ENCODE results near the gene TRAFD1. TPM values are rescaled to one million over a fixed set of nuclear protein-coding genes. Genes with fewer than 3 reads are reported as not detected.
A peak's percentile ranks its signal among the peaks of the same experiment; 100 is the strongest.

The TRAFD1 gene
- total RNA-seq, 1 donor from 2014 or later, result 9.3 TPM

DNA sequence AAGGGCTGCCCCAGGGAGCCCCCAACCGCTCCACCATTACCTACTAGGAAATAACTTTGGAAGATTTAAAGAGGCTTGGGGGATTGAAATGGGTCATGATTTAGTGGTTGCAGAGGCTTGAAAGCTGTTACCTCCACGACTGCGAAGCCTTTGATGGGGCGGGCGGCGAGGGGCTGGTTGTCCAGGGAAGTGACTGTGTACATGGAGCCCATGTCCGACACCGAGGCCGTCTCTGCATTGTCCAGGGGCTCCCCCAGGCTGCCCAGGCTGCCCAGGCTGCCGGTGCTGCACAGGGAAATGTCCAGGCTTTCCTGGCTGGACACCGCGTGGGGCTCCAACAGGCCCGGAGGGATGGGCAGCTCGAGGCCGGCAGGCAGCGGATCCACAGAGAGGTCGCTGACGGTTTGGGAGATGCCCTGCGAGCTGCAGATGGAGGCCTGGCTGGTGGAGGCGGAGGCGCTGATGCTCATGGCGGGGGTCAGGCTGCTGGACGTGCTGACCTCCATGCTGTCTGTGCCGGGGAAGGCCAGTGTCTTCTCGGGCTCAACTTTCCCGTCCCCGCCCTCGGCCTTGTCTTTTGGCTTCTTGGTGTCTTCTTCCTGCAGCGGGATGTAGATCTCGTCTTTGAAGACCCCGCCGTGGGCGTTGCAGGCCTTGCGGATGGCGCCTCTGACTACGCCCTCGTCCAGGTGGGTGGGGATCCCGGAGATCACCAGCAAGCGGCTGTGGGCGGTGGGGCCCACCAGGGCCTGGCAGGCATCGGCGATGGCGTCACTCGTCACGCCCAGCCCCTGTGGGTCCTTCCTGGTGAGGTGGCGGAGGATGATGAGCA lies 58.9 kb downstream of the TRAFD1 start:
- no peaks in the 10 kb centered on the region for H3K27me3 ChIP-seq
- H3K4me1 ChIP-seq, result no peaks in the 10 kb centered on the region
- intact Hi-C loops (cut with DNase I), result no loop called here
- H3K4me3 ChIP-seq, result no peak overlapping the region
- TF ChIP-seq, protein P1, sequence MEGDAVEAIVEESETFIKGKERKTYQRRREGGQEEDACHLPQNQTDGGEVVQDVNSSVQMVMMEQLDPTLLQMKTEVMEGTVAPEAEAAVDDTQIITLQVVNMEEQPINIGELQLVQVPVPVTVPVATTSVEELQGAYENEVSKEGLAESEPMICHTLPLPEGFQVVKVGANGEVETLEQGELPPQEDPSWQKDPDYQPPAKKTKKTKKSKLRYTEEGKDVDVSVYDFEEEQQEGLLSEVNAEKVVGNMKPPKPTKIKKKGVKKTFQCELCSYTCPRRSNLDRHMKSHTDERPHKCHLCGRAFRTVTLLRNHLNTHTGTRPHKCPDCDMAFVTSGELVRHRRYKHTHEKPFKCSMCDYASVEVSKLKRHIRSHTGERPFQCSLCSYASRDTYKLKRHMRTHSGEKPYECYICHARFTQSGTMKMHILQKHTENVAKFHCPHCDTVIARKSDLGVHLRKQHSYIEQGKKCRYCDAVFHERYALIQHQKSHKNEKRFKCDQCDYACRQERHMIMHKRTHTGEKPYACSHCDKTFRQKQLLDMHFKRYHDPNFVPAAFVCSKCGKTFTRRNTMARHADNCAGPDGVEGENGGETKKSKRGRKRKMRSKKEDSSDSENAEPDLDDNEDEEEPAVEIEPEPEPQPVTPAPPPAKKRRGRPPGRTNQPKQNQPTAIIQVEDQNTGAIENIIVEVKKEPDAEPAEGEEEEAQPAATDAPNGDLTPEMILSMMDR (IDR thresholded peaks at IDR 0.05), result no peak
- DNase-seq (ENCODE audit: low spot score in 2 of 2), result no peak
- peak overlapping the region in 1 of 2 donors; percentile 21 for H3K27ac ChIP-seq
- no peaks in the 10 kb centered on the region for H3K9me3 ChIP-seq
- peaks cover 52 to 56% of the 10 kb centered on the region in 2 donors for H3K36me3 ChIP-seq

DNA sequence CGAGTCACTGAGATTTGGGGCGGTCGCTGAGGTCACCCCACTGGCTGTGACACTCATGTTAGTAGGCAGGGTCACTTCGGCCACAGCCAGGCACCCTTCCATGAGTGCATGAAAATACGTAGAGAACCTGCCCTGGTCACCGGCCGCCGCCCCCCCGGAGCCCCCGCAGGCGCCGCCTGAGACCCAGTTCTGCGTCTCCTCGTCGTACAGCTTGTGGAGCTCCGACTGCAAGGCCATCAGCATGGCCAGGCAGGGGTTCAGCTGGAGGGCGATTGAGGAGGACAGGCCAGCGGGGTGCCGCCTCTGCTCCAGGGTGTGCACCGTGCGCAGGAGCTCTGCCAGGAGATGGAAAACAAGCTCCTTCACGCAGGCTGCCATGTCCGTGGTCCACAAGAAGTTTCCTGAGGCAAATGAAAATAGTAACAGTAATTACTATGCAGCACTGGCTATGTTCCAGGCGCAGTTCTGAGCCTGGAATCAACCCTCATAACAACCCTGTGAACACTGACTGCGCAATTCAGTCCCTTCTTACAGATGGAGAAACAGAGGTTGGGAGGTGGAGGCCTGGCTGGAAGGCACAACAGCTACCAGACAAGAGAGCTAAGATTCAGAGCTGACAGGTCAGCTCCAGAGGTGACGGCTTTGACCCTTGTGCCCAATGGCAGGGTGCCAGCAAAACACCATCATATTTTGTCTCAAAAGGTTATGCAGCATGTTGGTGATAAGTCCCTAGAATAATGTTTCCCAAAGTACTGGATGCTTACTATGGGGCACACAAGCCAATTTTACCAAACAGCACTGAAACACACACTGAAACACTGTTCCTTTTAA lies 59.9 kb downstream of the TRAFD1 start:
- Histone ChIP-seq H3K4me3 (no peak overlapping the region), H3K36me3 (peaks cover 44 to 55% of the 10 kb centered on the region in 2 donors), H3K27me3 (no peaks in the 10 kb centered on the region), H3K27ac (no peak overlapping the region), H3K4me1 (no peaks in the 10 kb centered on the region), H3K9me3 (no peaks in the 10 kb centered on the region)
- TF ChIP-seq, protein P1 (IDR thresholded peaks at IDR 0.05), result no peak
- DNase-seq (ENCODE audit: low spot score in 2 of 2), result no peak
- intact Hi-C loops (cut with DNase I), result no loop called here

DNA sequence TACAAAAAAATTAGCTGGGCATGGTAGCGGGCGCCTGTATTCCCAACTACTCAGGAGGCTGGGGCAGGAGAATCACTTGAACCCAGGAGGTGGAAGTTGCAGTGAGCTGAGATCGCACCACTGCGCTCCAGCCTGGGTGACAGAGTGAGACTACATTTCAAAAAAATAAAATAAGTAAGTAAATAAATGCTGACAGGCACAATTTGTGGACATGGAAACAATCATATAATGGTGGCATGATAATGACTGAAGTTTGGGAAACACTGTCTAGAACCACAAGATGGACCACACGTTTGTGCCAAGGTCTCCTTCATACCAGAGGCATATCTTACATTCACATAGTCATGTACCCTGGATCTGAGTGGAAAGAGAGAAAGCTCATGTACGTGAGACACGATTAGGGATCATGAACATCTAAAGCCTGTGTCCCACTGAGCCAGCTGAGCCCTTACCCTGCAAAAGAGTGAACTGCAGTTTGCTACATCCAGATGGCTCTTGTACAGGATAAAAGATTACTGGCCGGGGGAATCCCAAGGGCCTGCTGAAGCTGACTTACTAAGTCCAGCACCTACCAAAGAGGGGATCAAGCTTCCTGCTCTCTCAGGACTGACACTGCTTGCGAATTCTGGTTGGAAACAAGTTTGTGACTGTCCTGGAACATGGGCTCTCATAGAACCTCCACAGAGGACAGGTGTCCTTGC lies 62.9 kb downstream of the TRAFD1 start:
- Histone ChIP-seq H3K36me3 (peaks cover 55 to 65% of the 10 kb centered on the region in 2 donors), H3K27ac (no peak overlapping the region), H3K9me3 (no peaks in the 10 kb centered on the region), H3K4me3 (no peak overlapping the region), H3K27me3 (no peaks in the 10 kb centered on the region), H3K4me1 (no peaks in the 10 kb centered on the region)
- intact Hi-C loops (cut with DNase I), result no loop called here
- no peak for DNase-seq (ENCODE audit: low spot score in 2 of 2)
- TF ChIP-seq, protein P1 (IDR thresholded peaks at IDR 0.05), result no peak

DNA sequence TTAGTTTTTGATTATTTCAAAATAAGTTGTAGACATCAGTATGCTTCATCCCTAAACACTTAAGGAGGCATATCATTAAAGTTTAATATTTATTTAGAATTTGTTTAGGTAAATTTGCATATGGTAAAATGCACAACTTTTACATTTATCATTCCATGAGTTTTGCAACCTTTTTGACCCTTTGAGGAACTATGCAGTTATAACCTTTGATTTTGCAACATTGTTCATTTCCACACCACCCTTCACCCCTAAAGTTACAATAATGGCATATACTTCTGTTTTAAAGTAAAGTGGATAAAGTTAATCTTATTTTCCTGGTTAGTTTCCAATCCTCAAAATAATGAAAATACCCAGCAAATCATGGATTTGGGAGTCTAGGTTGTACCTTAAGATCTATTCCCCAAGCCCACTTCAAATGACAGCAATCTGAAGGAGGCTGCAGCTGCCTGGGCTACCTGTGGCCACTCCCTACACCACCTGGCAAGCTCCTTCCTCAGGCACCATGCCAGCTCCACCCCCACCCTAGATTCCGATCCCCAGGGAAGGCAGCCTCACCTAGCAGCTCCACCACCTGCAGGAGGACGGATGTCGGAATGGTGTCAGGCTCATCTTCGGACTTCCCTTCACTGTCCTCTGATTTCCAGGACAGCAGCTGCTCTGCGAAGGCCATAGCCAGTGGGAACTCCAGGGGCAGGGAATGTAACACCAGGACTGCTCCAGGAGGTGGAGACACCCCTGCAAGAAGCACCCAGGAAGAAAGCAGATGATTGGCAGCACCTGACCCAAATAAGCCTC lies 65.1 kb downstream of the TRAFD1 start:
- DNase-seq (ENCODE audit: low spot score in 2 of 2), result no peak
- Histone ChIP-seq H3K27me3 (no peaks in the 10 kb centered on the region), H3K9me3 (no peaks in the 10 kb centered on the region), H3K36me3 (peaks cover 54 to 65% of the 10 kb centered on the region in 2 donors), H3K4me3 (no peak overlapping the region), H3K4me1 (no peaks in the 10 kb centered on the region), H3K27ac (no peak overlapping the region)
- TF ChIP-seq, protein P1 (IDR thresholded peaks at IDR 0.05), result no peak
- intact Hi-C loops (cut with DNase I), result no loop called here

DNA sequence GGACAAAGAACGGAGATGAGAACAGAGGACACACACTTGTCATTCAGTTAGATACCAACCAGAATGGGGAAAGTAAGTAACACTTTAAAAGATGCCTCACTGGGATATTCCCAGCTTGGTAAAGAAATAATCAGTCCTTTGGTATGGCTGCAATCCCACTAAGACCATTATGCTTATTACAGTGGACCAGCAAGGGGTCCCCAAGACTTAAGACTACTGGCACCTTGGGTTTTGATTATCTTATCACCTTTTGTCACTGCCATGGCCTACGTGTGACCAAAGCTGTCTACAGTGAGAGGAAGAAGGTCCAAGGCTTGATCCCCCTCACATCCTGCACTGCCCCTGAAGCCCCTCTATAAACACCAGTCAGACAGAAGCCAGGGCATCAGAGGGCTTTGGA lies 65.8 kb downstream of the TRAFD1 start:
- Histone ChIP-seq H3K9me3 (no peaks in the 10 kb centered on the region), H3K4me3 (no peak overlapping the region), H3K27ac (peak overlapping the region in 1 of 2 donors; percentile 18), H3K36me3 (peaks cover 56 to 68% of the 10 kb centered on the region in 2 donors), H3K27me3 (no peaks in the 10 kb centered on the region), H3K4me1 (no peaks in the 10 kb centered on the region)
- intact Hi-C loops (cut with DNase I), result no loop called here
- no peak for DNase-seq (ENCODE audit: low spot score in 2 of 2)
- TF ChIP-seq, protein P1 (IDR thresholded peaks at IDR 0.05), result no peak
